Measurements from ENCODE around the gene SPAG17.

Gene SPAG17

GRCh38 chr1:117905019-117905418 lies 280.0 kb downstream of the SPAG17 start:
- H3K36me3 ChIP-seq (ENCODE audit: low read depth): peaks cover 39% of the 10 kb centered on the region
- ATAC-seq (ENCODE audit: low read depth): no peak

GRCh38 chr1:117904485-117904884 lies 280.5 kb downstream of the SPAG17 start:
- ATAC-seq (ENCODE audit: low read depth): no peak
- H3K9me3 ChIP-seq (ENCODE audit: severe bottlenecking): no peaks in the 10 kb centered on the region
- DNase-seq (ENCODE audit: low spot score): no peak
- TF ChIP-seq, protein P1, sequence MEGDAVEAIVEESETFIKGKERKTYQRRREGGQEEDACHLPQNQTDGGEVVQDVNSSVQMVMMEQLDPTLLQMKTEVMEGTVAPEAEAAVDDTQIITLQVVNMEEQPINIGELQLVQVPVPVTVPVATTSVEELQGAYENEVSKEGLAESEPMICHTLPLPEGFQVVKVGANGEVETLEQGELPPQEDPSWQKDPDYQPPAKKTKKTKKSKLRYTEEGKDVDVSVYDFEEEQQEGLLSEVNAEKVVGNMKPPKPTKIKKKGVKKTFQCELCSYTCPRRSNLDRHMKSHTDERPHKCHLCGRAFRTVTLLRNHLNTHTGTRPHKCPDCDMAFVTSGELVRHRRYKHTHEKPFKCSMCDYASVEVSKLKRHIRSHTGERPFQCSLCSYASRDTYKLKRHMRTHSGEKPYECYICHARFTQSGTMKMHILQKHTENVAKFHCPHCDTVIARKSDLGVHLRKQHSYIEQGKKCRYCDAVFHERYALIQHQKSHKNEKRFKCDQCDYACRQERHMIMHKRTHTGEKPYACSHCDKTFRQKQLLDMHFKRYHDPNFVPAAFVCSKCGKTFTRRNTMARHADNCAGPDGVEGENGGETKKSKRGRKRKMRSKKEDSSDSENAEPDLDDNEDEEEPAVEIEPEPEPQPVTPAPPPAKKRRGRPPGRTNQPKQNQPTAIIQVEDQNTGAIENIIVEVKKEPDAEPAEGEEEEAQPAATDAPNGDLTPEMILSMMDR (IDR thresholded peaks at IDR 0.05; ENCODE audit: poor library complexity, severe bottlenecking): no peak
- no peaks in the 10 kb centered on the region for H3K27me3 ChIP-seq (ENCODE audit: insufficient read depth, poor library complexity, severe bottlenecking)
- no peaks in the 10 kb centered on the region for H3K4me1 ChIP-seq (ENCODE audit: insufficient read depth, poor library complexity, severe bottlenecking)
- H3K27ac ChIP-seq (ENCODE audit: poor library complexity, severe bottlenecking): no peak overlapping the region
- H3K4me3 ChIP-seq (ENCODE audit: severe bottlenecking): no peak overlapping the region
- peaks cover 41% of the 10 kb centered on the region for H3K36me3 ChIP-seq (ENCODE audit: low read depth)

More at GRCh38 chr1:117905019-117905418, 280.0 kb downstream of the SPAG17 start:
- no peaks in the 10 kb centered on the region for H3K9me3 ChIP-seq (ENCODE audit: severe bottlenecking)
- TF ChIP-seq, protein P1 (IDR thresholded peaks at IDR 0.05; ENCODE audit: poor library complexity, severe bottlenecking): no peak
- no peaks in the 10 kb centered on the region for H3K4me1 ChIP-seq (ENCODE audit: insufficient read depth, poor library complexity, severe bottlenecking)
- H3K27me3 ChIP-seq (ENCODE audit: insufficient read depth, poor library complexity, severe bottlenecking): no peaks in the 10 kb centered on the region
- H3K27ac ChIP-seq (ENCODE audit: poor library complexity, severe bottlenecking): no peak overlapping the region
- no peak for DNase-seq (ENCODE audit: low spot score)
- H3K4me3 ChIP-seq (ENCODE audit: severe bottlenecking): no peak overlapping the region
